ENCODE results near the gene OR2H1. TPM values are rescaled to one million over a fixed set of nuclear protein-coding genes. Genes with fewer than 3 reads are reported as not detected.

Gene OR2H1
- total RNA-seq, 1 experiment from 2014 or later = not detected

DNA sequence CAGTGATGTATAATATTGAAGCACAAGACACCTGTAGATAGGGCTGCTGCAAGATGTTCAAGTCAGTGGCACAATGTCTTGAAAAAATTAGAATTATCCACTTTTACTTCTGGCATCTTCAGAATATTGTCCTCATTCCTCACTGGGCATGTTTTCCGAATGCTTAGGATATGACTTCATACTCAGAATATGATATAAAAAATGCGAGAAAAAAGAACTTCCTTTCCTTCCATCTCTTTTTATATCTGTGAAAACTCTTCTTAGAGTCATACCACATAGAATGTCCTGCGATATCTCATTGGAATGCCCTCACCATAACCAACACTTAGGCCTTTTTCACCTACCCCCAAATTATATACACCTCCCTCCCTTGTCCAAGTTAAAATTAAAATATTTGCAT lies 26.2 kb downstream of the OR2H1 start:
- no peak for DNase-seq (ENCODE audit: low read depth)

DNA sequence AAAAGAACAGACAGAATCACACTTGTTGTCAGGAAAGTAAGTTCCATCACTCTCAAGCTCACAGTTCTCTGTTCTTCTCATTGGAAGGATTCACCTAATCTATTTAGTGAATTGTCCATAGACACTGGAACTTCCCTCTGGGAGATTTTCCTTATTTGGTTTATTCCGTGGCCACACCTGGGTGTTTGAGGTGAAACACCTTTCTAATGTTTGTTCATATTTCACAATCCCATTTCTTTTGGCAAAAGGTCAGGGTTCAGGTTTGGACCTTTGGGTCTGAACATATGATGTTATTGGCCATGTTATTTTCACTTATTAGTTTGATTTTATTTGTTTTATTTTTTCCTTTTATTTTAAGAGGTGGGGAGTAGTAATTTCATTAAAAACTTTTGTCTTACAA lies 26.8 kb downstream of the OR2H1 start:
- DNase-seq (ENCODE audit: low read depth) = no peak

DNA sequence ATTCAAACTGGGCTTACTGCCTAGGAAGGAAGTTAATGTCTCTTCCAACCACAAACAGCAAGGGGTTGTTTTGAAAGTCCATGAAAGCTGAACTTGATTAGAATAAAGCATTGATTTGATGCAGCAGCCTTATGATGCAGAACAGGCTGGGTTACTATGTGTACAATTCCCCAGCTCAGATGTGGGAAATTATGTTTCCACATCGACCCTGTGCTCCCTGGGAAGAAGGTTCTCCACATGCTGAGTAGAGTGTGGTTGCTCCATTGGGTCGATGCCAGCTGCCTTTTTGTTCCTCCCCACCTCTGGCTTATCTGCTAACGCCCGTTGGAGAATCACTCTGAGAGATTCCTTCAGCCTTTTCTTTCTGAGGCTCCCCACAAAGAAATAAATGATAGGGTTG lies 29.6 kb downstream of the OR2H1 start:
- no peak for DNase-seq (ENCODE audit: low read depth)

DNA sequence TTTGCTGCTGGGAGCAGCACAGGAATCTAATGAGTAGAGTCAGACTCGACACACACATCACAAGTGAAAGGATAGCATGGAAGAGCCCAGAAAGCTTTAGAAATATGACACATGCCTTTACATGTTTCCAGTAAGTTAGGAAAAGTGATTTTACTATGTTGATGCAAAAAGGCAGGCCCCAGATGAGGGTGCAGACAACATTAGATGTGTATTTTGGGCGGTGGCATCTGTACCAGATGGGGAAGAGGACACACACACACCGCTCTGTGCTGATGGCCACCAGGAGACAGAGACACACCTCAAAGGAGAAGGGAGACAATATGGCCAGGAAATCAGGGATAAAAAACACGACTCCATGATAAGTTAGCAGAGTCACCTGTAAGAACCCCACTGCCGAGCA lies 30.2 kb downstream of the OR2H1 start:
- no peak for DNase-seq (ENCODE audit: low read depth)

GRCh38 chr6:29487660-29488059 lies 30.7 kb downstream of the OR2H1 start, which contains the start of gene MAS1L:
MAS1L (minus strand) TSS chr6:29487956; CDS start chr6:29487902, 54 bp downstream.
- no peak for DNase-seq (ENCODE audit: low read depth)

- no peak for DNase-seq (ENCODE audit: low read depth)
Measured at GRCh38 chr6:29488874-29489273, 31.9 kb downstream of the OR2H1 start.

DNA sequence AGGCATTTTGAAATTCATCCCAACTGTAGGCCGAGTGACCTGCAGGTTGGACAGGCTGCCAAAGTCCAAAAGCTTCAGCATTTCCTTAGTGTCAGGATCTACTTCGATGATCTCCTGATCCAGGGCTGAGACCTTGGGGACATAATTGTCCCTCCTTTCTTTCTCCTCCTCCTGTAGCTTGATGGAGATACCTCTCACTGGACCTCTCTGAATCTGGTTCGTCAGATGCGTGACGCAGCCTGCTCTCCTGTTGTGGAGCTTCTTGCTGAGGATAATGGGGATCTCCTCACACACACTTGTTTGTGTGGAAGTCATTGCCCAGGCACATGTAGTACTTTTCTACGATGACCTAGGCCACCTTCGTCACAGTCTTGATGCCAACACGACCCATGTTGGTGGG lies 32.3 kb downstream of the OR2H1 start:
- DNase-seq (ENCODE audit: low read depth) = no peak

DNA sequence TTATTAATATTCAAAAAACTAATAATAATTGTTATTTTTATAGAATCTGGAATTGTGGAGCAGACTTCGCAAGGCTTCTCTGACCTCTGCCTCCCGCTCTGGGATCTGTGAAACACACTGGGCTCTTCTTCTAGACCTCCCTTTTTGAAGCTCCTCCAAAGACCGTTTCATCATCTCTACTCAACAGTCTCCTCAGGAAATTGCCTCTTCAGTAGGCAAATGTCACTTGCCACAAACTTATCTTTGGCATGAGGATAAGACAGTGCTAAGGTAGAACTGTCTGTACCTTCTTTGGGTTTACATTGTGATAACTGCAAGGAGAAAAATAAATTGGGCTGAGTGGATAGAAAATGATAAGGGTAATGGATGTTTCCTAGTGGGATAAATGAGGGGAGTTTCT lies 33.1 kb downstream of the OR2H1 start:
- no peak for DNase-seq (ENCODE audit: low read depth)

- DNase-seq (ENCODE audit: low read depth) = no peak
Measured at GRCh38 chr6:29490552-29490951, 33.6 kb downstream of the OR2H1 start.

- no peak for DNase-seq (ENCODE audit: low read depth)
Measured at GRCh38 chr6:29491574-29491973, 34.6 kb downstream of the OR2H1 start.

DNA sequence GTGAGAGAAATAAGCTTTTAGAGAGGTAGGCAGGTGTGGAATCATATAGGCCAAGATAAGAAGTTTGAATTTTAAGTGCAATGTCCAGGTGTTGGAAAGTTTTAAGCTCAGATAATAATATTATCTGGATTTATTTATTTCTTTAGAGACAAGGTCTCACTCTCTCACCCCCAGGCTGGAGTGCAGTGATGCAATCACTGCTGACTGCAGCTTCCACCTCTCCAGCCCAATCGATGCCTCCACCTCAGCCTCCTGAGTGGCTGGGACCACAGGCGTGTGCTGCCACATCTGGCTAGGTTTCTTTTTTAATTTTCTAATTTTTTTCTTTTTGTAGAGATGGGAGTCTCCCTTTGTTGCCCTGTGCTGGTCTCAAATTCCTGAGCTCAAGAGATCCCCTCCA lies 36.3 kb downstream of the OR2H1 start:
- DNase-seq (ENCODE audit: low read depth) = no peak

- DNase-seq (ENCODE audit: low read depth) = no peak
Measured at GRCh38 chr6:29494131-29494530, 37.2 kb downstream of the OR2H1 start.

DNA sequence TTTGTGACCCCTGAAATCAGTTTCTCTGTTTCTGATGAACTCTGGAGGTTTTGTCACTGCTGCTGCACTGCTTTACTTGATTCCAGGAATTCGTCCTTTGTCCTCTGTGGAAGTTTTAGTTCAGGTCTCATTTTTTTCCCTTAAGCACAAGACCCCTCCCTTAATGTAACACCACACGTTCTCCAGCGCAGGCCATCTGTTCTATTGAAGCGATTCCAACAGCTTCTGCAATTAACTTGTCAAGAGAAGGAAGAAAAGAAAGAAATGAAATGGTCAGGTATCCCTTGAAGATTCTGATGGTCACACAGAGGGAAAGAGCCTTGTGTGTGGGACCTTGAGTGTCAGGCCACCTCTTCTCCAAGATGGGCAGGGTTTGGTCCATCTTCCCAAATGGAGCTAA lies 38.6 kb downstream of the OR2H1 start:
- no peak for DNase-seq (ENCODE audit: low read depth)

DNA sequence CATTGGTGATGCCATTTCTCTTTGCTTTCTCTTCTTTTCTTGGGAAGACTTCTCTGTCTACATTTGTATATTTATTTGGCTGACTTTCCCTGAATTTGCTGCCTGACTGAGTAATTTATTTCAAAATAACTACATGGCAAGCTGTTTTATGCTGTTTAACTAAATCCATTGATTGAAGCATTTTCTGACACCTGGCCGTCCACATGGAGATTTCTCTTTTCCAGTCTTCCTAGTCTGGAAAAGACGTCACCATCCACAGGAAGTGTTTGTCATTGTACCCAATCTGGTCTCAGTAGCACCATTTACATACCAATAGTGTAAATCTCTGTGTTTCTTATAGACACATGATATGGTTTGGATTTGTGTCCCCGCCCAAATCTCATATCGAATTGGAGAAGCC lies 40.0 kb downstream of the OR2H1 start:
- no peak for DNase-seq (ENCODE audit: low read depth)

DNA sequence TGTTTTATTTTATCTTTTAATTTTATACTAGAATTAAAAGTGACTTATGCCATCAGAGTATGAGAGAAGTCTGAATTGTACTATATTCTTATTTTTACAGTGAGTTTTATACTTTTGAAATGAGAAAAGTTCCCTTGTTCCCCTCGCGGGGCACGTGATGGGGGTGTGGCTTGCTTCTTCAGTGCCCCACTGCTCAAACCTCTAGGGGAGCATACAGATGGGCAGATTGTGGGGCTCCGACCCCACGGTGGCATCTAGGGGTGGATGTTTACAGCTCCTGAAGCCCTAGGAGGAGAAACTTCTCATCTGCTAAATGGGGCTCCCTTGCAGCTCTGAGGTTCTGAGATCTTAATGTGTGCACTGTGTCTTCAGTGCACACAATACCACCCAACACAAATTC lies 42.7 kb downstream of the OR2H1 start:
- DNase-seq (ENCODE audit: low read depth) = no peak

DNA sequence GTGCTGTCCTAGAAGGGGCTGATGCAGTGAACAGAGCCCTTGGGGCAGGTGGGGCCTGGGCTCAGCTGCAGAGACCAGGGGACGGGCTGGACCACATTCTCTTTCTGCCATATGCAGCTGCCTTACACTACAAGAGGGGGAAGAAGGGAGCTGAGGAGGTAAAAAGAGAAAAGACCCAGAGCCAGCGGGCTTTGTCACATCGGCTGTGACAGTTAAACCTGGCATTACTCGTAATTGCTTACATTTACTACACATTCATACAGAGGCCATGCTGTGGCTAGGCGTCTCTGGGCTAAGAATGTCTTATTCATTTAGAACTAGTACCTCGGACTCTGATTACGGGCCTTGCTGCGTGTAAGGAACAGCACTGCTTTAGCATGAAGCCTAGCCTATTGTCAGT lies 43.6 kb downstream of the OR2H1 start:
- DNase-seq (ENCODE audit: low read depth) = no peak

DNA sequence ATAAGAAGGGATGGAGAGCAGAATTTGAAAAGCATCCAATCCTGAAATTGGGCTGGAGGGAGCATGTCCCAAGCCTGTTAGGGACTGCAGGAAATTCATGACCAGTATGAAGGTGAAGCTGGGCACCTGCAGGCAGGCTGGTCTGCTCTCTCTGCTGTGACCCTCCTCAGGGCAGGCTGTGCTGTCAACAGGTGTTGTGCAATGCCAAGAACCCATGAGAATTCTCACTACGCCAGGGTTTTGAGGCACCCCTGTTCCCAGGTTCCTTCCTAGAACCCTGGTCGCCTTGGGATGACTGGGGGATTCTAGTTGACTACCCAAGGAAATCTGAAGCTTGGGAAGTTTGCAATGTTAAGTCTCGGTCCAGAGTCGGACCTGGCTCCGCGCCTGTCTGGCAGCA lies 44.2 kb downstream of the OR2H1 start:
- no peak for DNase-seq (ENCODE audit: low read depth)

DNA sequence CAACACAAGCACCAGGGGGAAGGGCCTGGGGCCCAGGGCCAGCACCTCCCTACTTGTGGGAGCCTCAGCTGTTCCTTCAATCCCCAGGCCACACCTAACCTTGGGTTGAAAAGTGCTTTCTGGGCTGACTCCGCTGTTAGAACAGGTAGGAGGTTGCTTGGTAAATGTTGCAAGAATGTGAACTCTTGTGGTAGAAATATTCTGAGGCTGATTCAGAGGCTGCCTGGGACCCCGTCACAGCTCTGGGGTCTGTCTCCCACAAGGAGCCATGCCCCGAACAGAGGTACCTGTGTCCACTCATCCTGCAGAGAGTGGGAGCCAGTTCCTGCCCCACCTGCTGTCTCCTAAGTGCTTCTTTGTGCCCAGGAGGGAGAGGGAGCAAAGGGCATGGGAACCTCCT lies 45.2 kb downstream of the OR2H1 start:
- DNase-seq (ENCODE audit: low read depth) = no peak

- DNase-seq (ENCODE audit: low read depth) = peak; percentile 17
Measured at GRCh38 chr6:29502597-29502996, 45.6 kb downstream of the OR2H1 start.

GRCh38 chr6:29504961-29505360 lies 48.0 kb downstream of the OR2H1 start:
- no peak for DNase-seq (ENCODE audit: low read depth)

DNA sequence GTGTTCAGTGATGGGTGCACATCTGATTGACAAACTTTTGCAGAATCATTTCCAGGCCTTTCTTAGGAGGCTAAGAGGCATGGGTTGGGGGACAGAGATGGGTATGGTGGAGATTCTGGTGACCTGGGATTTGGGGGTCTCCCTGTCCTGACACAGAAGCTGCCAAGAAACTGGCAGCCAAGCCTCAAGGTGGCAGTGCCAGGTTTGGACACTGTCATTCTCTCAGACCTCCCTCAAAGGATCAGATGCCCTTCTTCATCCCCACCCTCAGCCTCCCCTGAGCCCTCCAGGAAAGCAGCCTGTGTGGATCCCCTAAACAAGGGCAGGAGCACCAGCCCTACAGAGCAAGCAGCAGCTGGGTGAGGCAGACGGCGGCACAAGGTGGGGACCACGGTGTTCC lies 48.9 kb downstream of the OR2H1 start:
- DNase-seq (ENCODE audit: low read depth) = no peak

DNA sequence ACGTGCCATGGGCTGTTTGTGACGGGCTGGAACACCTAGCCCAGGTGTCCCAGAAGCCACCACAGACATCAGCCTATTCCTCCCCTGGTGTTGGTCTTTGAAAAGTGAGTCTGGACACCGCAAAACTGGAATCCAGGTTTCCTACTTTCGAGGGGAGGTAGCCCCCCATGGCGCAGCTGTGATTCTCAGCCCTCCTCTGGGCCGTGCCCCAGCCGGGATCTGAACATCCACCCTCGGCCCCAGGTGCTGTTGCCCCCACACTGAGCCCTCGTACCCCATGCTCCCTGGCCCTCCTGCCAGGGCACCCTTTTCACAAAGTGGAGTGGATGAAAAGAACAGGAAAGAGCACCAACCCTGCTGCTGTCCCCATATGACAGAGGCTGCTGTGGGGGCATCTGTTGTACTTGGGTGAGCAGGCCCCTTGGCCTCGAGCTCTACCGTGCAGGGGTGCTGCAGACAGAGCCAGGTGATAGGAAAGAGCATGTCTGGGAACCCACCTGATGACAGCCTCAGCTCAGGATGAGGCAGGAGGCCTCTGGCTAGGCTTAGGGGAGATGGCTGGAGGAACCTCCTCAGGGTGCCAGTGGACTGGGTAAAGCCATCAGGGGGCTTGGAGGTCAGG lies 49.6 kb downstream of the OR2H1 start:
- DNase-seq (ENCODE audit: low read depth) = no peak

- no peak for DNase-seq (ENCODE audit: low read depth)
Measured at GRCh38 chr6:29507319-29507718, 50.4 kb downstream of the OR2H1 start.

- DNase-seq (ENCODE audit: low read depth) = no peak
Measured at GRCh38 chr6:29509239-29509638, 52.3 kb downstream of the OR2H1 start.
